ENCODE data around the gene DCUN1D4.
"Not testable (repeated sequence)": the region's sequence is repeated elsewhere in the genome, so short reads cannot be mapped to it uniquely, and the experiment has no call there.

Gene DCUN1D4

GRCh38 chr4:51885363-51885762, 42.4 kb downstream of the DCUN1D4 start:
- peak; percentile 63 for DNase-seq (ENCODE audit: low read depth)
- peak; percentile 64 for TF ChIP-seq CTCF (conservative IDR thresholded peaks at IDR 0.05; ENCODE audit: low read depth, low read length)
- H3K4me3 ChIP-seq (ENCODE audit: low read depth, low read length), result no peak overlapping the region

GRCh38 chr4:51890760-51891159, 47.8 kb downstream of the DCUN1D4 start:
- no peak overlapping the region for H3K4me3 ChIP-seq (ENCODE audit: low read depth, low read length)
- no peak for TF ChIP-seq CTCF (conservative IDR thresholded peaks at IDR 0.05; ENCODE audit: low read depth, low read length)
- DNase-seq (ENCODE audit: low read depth), result no peak

GRCh38 chr4:51893402-51893801, 50.4 kb downstream of the DCUN1D4 start:
- not testable (repeated sequence) for DNase-seq (ENCODE audit: low read depth); H3K4me3 ChIP-seq (ENCODE audit: low read depth, low read length)

GRCh38 chr4:51894059-51894645, 51.2 kb downstream of the DCUN1D4 start:
- no peak for DNase-seq (ENCODE audit: low read depth)
- TF ChIP-seq CTCF (conservative IDR thresholded peaks at IDR 0.05; ENCODE audit: low read depth, low read length), result no peak
- no peak overlapping the region for H3K4me3 ChIP-seq (ENCODE audit: low read depth, low read length)

GRCh38 chr4:51895158-51895557, 52.2 kb downstream of the DCUN1D4 start:
- no peak for TF ChIP-seq CTCF (conservative IDR thresholded peaks at IDR 0.05; ENCODE audit: low read depth, low read length)
- DNase-seq (ENCODE audit: low read depth), result no peak
- no peak overlapping the region for H3K4me3 ChIP-seq (ENCODE audit: low read depth, low read length)

GRCh38 chr4:51895816-51896408, 53.0 kb downstream of the DCUN1D4 start:
- peak; percentile 89 for TF ChIP-seq CTCF (conservative IDR thresholded peaks at IDR 0.05; ENCODE audit: low read depth, low read length)
- no peak overlapping the region for H3K4me3 ChIP-seq (ENCODE audit: low read depth, low read length)
- DNase-seq (ENCODE audit: low read depth), result peak; percentile 80

GRCh38 chr4:51901363-51901762, 58.4 kb downstream of the DCUN1D4 start:
- TF ChIP-seq CTCF (conservative IDR thresholded peaks at IDR 0.05; ENCODE audit: low read depth, low read length), result no peak
- no peak for DNase-seq (ENCODE audit: low read depth)
- H3K4me3 ChIP-seq (ENCODE audit: low read depth, low read length), result no peak overlapping the region
